ENCODE measurements around the gene KIF14.

DNA sequence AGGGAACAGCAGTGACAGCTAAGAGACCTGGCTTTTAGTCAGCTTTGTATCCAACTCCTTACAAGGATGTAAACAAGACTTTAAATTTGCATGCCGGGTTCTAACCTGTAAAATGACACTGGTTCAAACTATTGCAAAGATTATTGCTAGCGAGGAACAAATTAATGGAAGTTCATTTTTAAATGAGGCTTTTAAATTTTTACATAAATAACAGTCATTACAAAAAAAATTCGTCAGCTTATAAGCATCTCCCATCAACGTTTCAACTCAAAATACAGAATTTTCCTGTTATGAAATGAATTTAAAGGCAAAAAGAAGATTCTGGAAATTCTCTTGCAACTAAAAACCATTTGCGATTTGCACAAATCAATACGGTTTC lies 668 bp downstream of the KIF14 start:
- TF ChIP-seq, protein P1, sequence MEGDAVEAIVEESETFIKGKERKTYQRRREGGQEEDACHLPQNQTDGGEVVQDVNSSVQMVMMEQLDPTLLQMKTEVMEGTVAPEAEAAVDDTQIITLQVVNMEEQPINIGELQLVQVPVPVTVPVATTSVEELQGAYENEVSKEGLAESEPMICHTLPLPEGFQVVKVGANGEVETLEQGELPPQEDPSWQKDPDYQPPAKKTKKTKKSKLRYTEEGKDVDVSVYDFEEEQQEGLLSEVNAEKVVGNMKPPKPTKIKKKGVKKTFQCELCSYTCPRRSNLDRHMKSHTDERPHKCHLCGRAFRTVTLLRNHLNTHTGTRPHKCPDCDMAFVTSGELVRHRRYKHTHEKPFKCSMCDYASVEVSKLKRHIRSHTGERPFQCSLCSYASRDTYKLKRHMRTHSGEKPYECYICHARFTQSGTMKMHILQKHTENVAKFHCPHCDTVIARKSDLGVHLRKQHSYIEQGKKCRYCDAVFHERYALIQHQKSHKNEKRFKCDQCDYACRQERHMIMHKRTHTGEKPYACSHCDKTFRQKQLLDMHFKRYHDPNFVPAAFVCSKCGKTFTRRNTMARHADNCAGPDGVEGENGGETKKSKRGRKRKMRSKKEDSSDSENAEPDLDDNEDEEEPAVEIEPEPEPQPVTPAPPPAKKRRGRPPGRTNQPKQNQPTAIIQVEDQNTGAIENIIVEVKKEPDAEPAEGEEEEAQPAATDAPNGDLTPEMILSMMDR (IDR thresholded peaks at IDR 0.05) = no peak
- TF ChIP-seq POLR2A (IDR thresholded peaks at IDR 0.05) = no peak
